Bronchial smooth muscle cell (primary cell): ENCODE measurements around the gene TEDDM1. TPM values are rescaled to one million over a fixed set of nuclear protein-coding genes. Genes with fewer than 3 reads are reported as not detected.

Experiments used
- total RNA-seq: library from RNA; depleted of rRNA; stranded (reverse); fragments of >200 nt; gene quantifications from 2 replicates; pipeline ENCODE4 v1.2.1, GENCODE V29; 2014

The TEDDM1 gene
- total RNA-seq: not detected in 2 replicates

GRCh38 chr1:182400567-182400966, at the start of gene TEDDM1:
TEDDM1 (minus strand) TSS chr1:182400667; CDS start chr1:182400485, 182 bp downstream.

GRCh38 chr1:182450087-182450486, 49.6 kb upstream of the TEDDM1 start, which contains the start of gene RGSL1:
RGSL1 (plus strand) TSS chr1:182450146; CDS start chr1:182450166, 20 bp downstream.

GRCh38 chr1:182391362-182392049, 9.0 kb downstream of the TEDDM1 start, which contains the start of gene GLUL:
GLUL (minus strand) TSS chr1:182391790; CDS start chr1:182388737, 3,053 bp downstream.

Other genes starting within 250 kb of the TEDDM1 start
- 218 and 437 TPM in 2 replicates for gene GLUL, start 8.9 kb downstream of the TEDDM1 start, total RNA-seq
- 0.32 TPM in 1 of 2 replicates, not detected in the other for gene RGSL1, start 49.5 kb upstream of the TEDDM1 start, total RNA-seq
- 11.3 and 12.6 TPM in 2 replicates for gene RNASEL, start 188.6 kb upstream of the TEDDM1 start, total RNA-seq
- gene RGS16, start 203.7 kb upstream of the TEDDM1 start, total RNA-seq: 0.95 and 1.1 TPM in 2 replicates